Caco-2 (cell line): ENCODE results near the gene ARHGAP31. TPM values are rescaled to one million over a fixed set of nuclear protein-coding genes. Genes with fewer than 3 reads are reported as not detected.

Experiments
- BruUV-seq: library from RNA; stranded (reverse); fragments of 400-500 nt; replicated peaks from 2 replicates; lab custom pipeline; 2021; lab: Mats Ljungman, UMichigan
- CTCF ChIA-PET: fragments of 300-600 bp; sonication (Branson Sonifier 250); formaldehyde crosslinking; loops from one replicate; lab custom pipeline; 2022; ENCODE audit warnings: antibody characterized with exemption; lab: Charles Lee
- POLR2A ChIA-PET: fragments of 300-600 bp; sonication (Branson Sonifier 250); formaldehyde crosslinking; loops from one replicate; lab custom pipeline; 2022; ENCODE audit warnings: antibody characterized with exemption; lab: Charles Lee
- DNase-seq, 2 experiments: peaks; one replicate each; pipeline versions ENCODE4 v3.0.0 to v3.0.0-alpha.2; 2020 to 2022
- H3K27me3 ChIP-seq: replicated peaks from 2 replicates; pipeline ENCODE4 v1.6.0; 2011; ENCODE audit warnings: low read length; ENCODE audit not compliant: control insufficient read depth, insufficient read depth
- H3K36me3 ChIP-seq: 2 replicates; pipeline ENCODE4 v1.5.1; 2011; ENCODE audit warnings: low read length; ENCODE audit not compliant: control insufficient read depth, insufficient read depth
- H3K4me1 ChIP-seq: fragments of 250-450 bp; sonication (Bioruptor Pico); 2 replicates; pipeline ENCODE4 v1.5.1; 2020; ENCODE audit warnings: mild to moderate bottlenecking
- H3K4me3 ChIP-seq: 2 replicates; pipeline ENCODE4 v1.5.1; 2011; ENCODE audit warnings: low read depth, mild to moderate bottlenecking, control low read depth, low read length
- H3K9me3 ChIP-seq: fragments of 250-450 bp; sonication (Bioruptor Pico); 2 replicates; pipeline ENCODE4 v1.5.1; 2020; ENCODE audit warnings: mild to moderate bottlenecking, moderate library complexity
- H3K27ac Mint-ChIP-seq: one replicate; pipeline ENCODE4 v1.8.0; 2022; ENCODE audit warnings: mixed read lengths; ENCODE audit not compliant: unreplicated experiment
- H3K27me3 Mint-ChIP-seq: one replicate; pipeline ENCODE4 v1.8.0; 2022; ENCODE audit warnings: mixed read lengths; ENCODE audit not compliant: insufficient read depth, unreplicated experiment
- H3K36me3 Mint-ChIP-seq: one replicate; pipeline ENCODE4 v1.8.0; 2022; ENCODE audit warnings: mild to moderate bottlenecking, mixed read lengths; ENCODE audit not compliant: insufficient read depth, unreplicated experiment
- H3K4me1 Mint-ChIP-seq: one replicate; pipeline ENCODE4 v1.8.0; 2022; ENCODE audit warnings: low read depth, mixed read lengths; ENCODE audit not compliant: unreplicated experiment
- H3K4me3 Mint-ChIP-seq: one replicate; pipeline ENCODE4 v1.8.0; 2022; ENCODE audit warnings: mild to moderate bottlenecking, moderate library complexity, mixed read lengths; ENCODE audit not compliant: unreplicated experiment
- H3K9me3 Mint-ChIP-seq: one replicate; pipeline ENCODE4 v1.8.0; 2022; ENCODE audit warnings: mixed read lengths; ENCODE audit not compliant: unreplicated experiment
- CTCF ChIP-seq, 2 experiments: fragments of 200-600 bp in 1 of 2; IDR thresholded peaks; 1 replicate in 1 of 2; 2 replicates in 1 of 2; pipeline versions ENCODE4 v1.5.1 to v1.8.0; 2011 to 2022; ENCODE audit warnings: antibody characterized with exemption in 1 of 2, control low read depth in 1 of 2, inconsistent platforms in 1 of 2, low read depth in 1 of 2, low read length in 1 of 2, mild to moderate bottlenecking in 1 of 2, moderate library complexity in 1 of 2; ENCODE audit not compliant: insufficient read depth in 1 of 2, severe bottlenecking in 1 of 2, unreplicated experiment in 1 of 2
- intact Hi-C: fragments of 100-400 bp; cut with micrococcal nuclease; formaldehyde crosslinking; loops from one replicate; pipeline ENCODE4 v1.10.0; 2022; ENCODE audit not compliant: unreplicated experiment
- total RNA-seq: library from RNA; stranded (reverse); gene quantifications from 2 replicates; pipeline ENCODE4 v1.2.3, GENCODE V29; 2022

Gene ARHGAP31
- total RNA-seq, 1 experiment from 2014 or later, result 0.25 TPM

- Histone ChIP-seq H3K36me3 (no peaks in the 10 kb centered on the region), H3K4me3 (no peak overlapping the region), H3K4me1 (peaks cover 26% of the 10 kb centered on the region), H3K9me3 (no peaks in the 10 kb centered on the region), H3K27me3 (no peaks in the 10 kb centered on the region)
- Mint-ChIP-seq H3K27me3 (no peaks in the 10 kb centered on the region), H3K27ac (no peak overlapping the region), H3K36me3 (peaks cover 4% of the 10 kb centered on the region), H3K4me3 (no peak overlapping the region), H3K4me1 (peaks cover 19% of the 10 kb centered on the region), H3K9me3 (no peaks in the 10 kb centered on the region)
- DNase-seq, result no peak
- BruUV-seq, result no TSS peak
- CTCF ChIA-PET, result no interaction called here
- intact Hi-C loops, result loop anchor here (10.0 kb wide), 1 partner anchor 258 kb away; the partner anchor contains the start of gene COX17
- no peak for TF ChIP-seq CTCF (IDR thresholded peaks at IDR 0.05; ENCODE audit: insufficient read depth in 1 of 2, low read depth in 1 of 2, low read length in 1 of 2, severe bottlenecking in 1 of 2, unreplicated experiment in 1 of 2)
- POLR2A ChIA-PET, result interaction anchor here (1.0 kb wide), 1 partner anchor 47 kb away, joined by 3 read pairs; no protein-coding TSS in a partner anchor
Observed at GRCh38 chr3:119416873-119417272, 122.7 kb downstream of the ARHGAP31 start.

GRCh38 chr3:119417771-119418512 lies 123.8 kb downstream of the ARHGAP31 start:
- Histone ChIP-seq H3K4me3 (no peak overlapping the region), H3K9me3 (no peaks in the 10 kb centered on the region), H3K36me3 (no peaks in the 10 kb centered on the region), H3K27me3 (no peaks in the 10 kb centered on the region), H3K4me1 (peaks cover 26% of the 10 kb centered on the region)
- CTCF ChIA-PET, result no interaction called here
- Mint-ChIP-seq H3K27me3 (no peaks in the 10 kb centered on the region), H3K27ac (peak overlapping the region; percentile 39), H3K9me3 (no peaks in the 10 kb centered on the region), H3K4me1 (peaks cover 19% of the 10 kb centered on the region), H3K4me3 (no peak overlapping the region), H3K36me3 (peaks cover 4% of the 10 kb centered on the region)
- intact Hi-C loops, result loop anchor here (10.0 kb wide), 1 partner anchor 257 kb away; the partner anchor contains the start of gene COX17
- DNase-seq, result peak; percentile 30 to 37
- TF ChIP-seq CTCF (IDR thresholded peaks at IDR 0.05; ENCODE audit: insufficient read depth in 1 of 2, low read depth in 1 of 2, low read length in 1 of 2, severe bottlenecking in 1 of 2, unreplicated experiment in 1 of 2), result no peak
- no TSS peak for BruUV-seq
- POLR2A ChIA-PET, result no interaction called here

GRCh38 chr3:119418641-119419040 lies 124.5 kb downstream of the ARHGAP31 start:
- Mint-ChIP-seq H3K4me1 (peaks cover 19% of the 10 kb centered on the region), H3K27me3 (no peaks in the 10 kb centered on the region), H3K9me3 (no peaks in the 10 kb centered on the region), H3K36me3 (peaks cover 4% of the 10 kb centered on the region), H3K4me3 (no peak overlapping the region), H3K27ac (no peak overlapping the region)
- ChIA-PET CTCF (no interaction called here), POLR2A (no interaction called here)
- H3K9me3 ChIP-seq, result no peaks in the 10 kb centered on the region
- peaks cover 26% of the 10 kb centered on the region for H3K4me1 ChIP-seq
- no TSS peak for BruUV-seq
- intact Hi-C loops, result loop anchor here (10.0 kb wide), 1 partner anchor 256 kb away; the partner anchor contains the start of gene COX17
- TF ChIP-seq CTCF (IDR thresholded peaks at IDR 0.05; ENCODE audit: insufficient read depth in 1 of 2, low read depth in 1 of 2, low read length in 1 of 2, severe bottlenecking in 1 of 2, unreplicated experiment in 1 of 2), result no peak
- H3K27me3 ChIP-seq, result no peaks in the 10 kb centered on the region
- H3K4me3 ChIP-seq, result no peak overlapping the region
- DNase-seq, result no peak
- no peaks in the 10 kb centered on the region for H3K36me3 ChIP-seq
